GM13977 (cell line): Measurements from ENCODE around the gene NPNT.

ENCODE experiments used
- DNase-seq: peaks from one replicate; pipeline ENCODE4 v3.0.0; 2012; ENCODE audit warnings: low spot score
- in situ Hi-C: fragments of 300-500 bp; cut with MboI; formaldehyde crosslinking; loops from one replicate; pipeline ENCODE4 v1.12.0; 2022; ENCODE audit warnings: low sequenced_read_pairs, low pct_unique_long_range_greater_than_20kb, mixed read lengths, inconsistent platforms; ENCODE audit not compliant: unreplicated experiment
- TF ChIP-seq, protein P1 (sequence below): IDR thresholded peaks from 2 replicates; pipeline ENCODE4 v1.5.1; 2012; ENCODE audit warnings: mild to moderate bottlenecking, control low read depth; ENCODE audit not compliant: insufficient read depth; ENCODE audit errors: extremely low read depth, missing control alignments

The NPNT gene

DNA sequence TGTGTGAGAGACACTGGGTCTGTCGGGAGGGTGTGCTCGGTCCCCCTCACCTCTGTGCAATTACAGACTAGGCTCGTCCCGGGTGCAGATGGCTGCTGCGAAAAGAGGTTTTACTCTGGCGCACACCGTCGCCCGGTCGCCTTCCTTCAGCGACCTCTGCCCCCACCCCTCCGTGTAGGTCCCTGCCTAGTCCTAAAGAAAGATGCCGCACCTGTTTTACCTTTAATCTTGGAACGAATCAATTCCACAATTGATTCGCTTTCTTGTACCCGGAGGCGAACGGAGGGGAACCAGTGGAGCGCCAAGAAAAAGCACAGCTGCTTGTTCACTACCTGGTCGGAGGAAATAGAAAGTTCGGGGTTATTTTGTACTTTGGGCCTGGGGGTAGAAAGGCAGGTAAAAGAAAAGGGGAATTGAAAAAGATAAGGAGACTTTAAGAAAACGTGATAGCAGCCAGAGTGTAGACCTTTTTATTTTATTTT, 1.2 kb downstream of the NPNT start:
- DNase-seq = peak; percentile 33
- TF ChIP-seq, protein P1, sequence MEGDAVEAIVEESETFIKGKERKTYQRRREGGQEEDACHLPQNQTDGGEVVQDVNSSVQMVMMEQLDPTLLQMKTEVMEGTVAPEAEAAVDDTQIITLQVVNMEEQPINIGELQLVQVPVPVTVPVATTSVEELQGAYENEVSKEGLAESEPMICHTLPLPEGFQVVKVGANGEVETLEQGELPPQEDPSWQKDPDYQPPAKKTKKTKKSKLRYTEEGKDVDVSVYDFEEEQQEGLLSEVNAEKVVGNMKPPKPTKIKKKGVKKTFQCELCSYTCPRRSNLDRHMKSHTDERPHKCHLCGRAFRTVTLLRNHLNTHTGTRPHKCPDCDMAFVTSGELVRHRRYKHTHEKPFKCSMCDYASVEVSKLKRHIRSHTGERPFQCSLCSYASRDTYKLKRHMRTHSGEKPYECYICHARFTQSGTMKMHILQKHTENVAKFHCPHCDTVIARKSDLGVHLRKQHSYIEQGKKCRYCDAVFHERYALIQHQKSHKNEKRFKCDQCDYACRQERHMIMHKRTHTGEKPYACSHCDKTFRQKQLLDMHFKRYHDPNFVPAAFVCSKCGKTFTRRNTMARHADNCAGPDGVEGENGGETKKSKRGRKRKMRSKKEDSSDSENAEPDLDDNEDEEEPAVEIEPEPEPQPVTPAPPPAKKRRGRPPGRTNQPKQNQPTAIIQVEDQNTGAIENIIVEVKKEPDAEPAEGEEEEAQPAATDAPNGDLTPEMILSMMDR = no peak
- in situ Hi-C loops = no loop called here

- TF ChIP-seq, protein P1 = no peak
- in situ Hi-C loops = no loop called here
- peak; percentile 9 for DNase-seq
These were observed 1.9 kb downstream of the NPNT start for GRCh38 chr4:105896984-105897775.

- in situ Hi-C loops = no loop called here
- TF ChIP-seq, protein P1 = no peak
- no peak for DNase-seq
These were observed 5.3 kb downstream of the NPNT start for GRCh38 chr4:105900541-105900940.

GRCh38 chr4:105902550-105903262, 7.4 kb downstream of the NPNT start:
- in situ Hi-C loops = no loop called here
- TF ChIP-seq, protein P1 = no peak
- DNase-seq = no peak

DNA sequence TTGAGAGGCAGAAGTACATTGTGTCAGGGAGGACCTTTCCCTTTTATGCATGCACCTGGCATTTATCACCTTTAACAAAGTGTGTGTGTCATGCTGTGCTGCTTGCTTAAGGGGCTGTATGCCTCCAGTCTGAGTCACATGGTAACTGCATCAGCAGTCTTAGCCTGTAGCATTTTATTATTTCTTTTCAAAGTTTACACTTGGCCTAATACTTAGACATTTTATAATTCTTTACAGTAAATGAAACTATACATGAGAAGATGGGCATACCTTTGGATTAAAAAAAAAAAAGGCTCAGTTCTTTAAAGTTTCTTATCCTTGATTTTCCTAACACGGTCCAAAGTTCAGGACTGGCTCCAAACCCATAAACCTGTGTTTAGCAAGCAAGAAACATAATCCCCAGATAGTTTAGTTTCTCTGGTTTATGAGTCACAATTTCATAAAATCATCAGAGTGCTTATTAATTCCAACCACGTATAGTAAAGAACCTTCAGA, 14.6 kb downstream of the NPNT start:
- in situ Hi-C loops = no loop called here
- TF ChIP-seq, protein P1 = no peak
- no peak for DNase-seq

- DNase-seq = no peak
- TF ChIP-seq, protein P1 = no peak
- in situ Hi-C loops = no loop called here
These were observed 16.2 kb downstream of the NPNT start for GRCh38 chr4:105911426-105911825.
